Sigmoid colon (tissue), 7 donors: Measurements from ENCODE around the gene IQGAP2. TPM values are rescaled to one million over a fixed set of nuclear protein-coding genes. Genes with fewer than 3 reads are reported as not detected.

Experiments
- DNase-seq: peaks from one replicate; pipeline ENCODE4 v3.0.0-alpha.2; 2019
- H3K27ac ChIP-seq, 4 donors: fragments of 200-600 bp; sonication (generic); one replicate each; pipeline ENCODE4 v1.5.1; 2016 to 2019; ENCODE audit warnings: mild to moderate bottlenecking in 1 of 4
- H3K27me3 ChIP-seq, 3 donors: fragments of 200-600 bp; sonication (generic); one replicate each; pipeline ENCODE4 v1.5.1; 2019; ENCODE audit warnings: mild to moderate bottlenecking in 1 of 3
- H3K36me3 ChIP-seq, 4 donors: fragments of 200-600 bp; sonication (generic); one replicate each; pipeline ENCODE4 v1.5.1; 2016 to 2019
- H3K4me1 ChIP-seq, 4 donors: fragments of 200-600 bp; sonication (generic); one replicate each; pipeline ENCODE4 v1.5.1; 2017 to 2019
- H3K4me3 ChIP-seq, 4 donors: fragments of 200-600 bp; sonication (generic); one replicate each; pipeline ENCODE4 v1.5.1; 2017 to 2019; ENCODE audit warnings: mild to moderate bottlenecking in 2 of 4, moderate library complexity in 1 of 4
- H3K9me3 ChIP-seq, 4 donors: fragments of 200-600 bp in 3 of 4; sonication (generic) in 3 of 4; one replicate each; pipeline versions ENCODE4 v1.5.1 to v1.6.1; 2013 to 2019
- CTCF ChIP-seq, 4 experiments: fragments of 450-650 bp in 3 of 4; fragments of 200-600 bp in 1 of 4; IDR thresholded peaks; one replicate each; pipeline ENCODE4 v1.5.1; 2016 to 2019; ENCODE audit warnings: antibody characterized with exemption in 4 of 4, mild to moderate bottlenecking in 3 of 4, moderate library complexity in 2 of 4
- EP300 ChIP-seq, 4 donors: sonication (generic); formaldehyde crosslinking; IDR thresholded peaks; one replicate each; pipeline ENCODE4 v1.6.1; 2017; ENCODE audit warnings: antibody characterized with exemption in 4 of 4
- POLR2A ChIP-seq, 2 donors: fragments of 450-650 bp; IDR thresholded peaks; one replicate each; pipeline ENCODE4 v1.6.1; 2016; ENCODE audit warnings: antibody characterized with exemption in 2 of 2, mild to moderate bottlenecking in 2 of 2, moderate library complexity in 2 of 2
- POLR2AphosphoS5 ChIP-seq, 4 donors: sonication (generic); formaldehyde crosslinking; IDR thresholded peaks; one replicate each; pipeline ENCODE4 v1.6.1; 2017; ENCODE audit warnings: antibody characterized with exemption in 4 of 4
- WGBS, 2 donors: extraction: QIAGEN DNeasy Blood & Tissue Kit; methylation state at CpG; one replicate each; pipeline ENCODE4 v1.1.7; 2013; 5-methylcytosine and 5-hydroxymethylcytosine counted together
- intact Hi-C: fragments of 100-400 bp; cut with DNase I; formaldehyde crosslinking; loops from one replicate; pipeline ENCODE4 v1.15.1; 2023
- polyA plus RNA-seq, 3 donors: library from polyadenylated mRNA; stranded (reverse); fragments of 200-250 nt; gene quantifications; one replicate each; pipeline ENCODE4 v1.2.3, GENCODE V29; 2013
- total RNA-seq, 4 donors: library from RNA; depleted of rRNA; stranded (reverse); fragments of >200 nt; gene quantifications; one replicate each; pipeline ENCODE4 v1.1.0, GENCODE V29; 2016
- donor health status: healthy with polysubstance abuse.
- donor health status: Bipolar disorder and iron deficiency.
- donor health status: healthy.

The IQGAP2 gene
- total and polyA plus RNA-seq, 7 donors: 15.0 to 85.3 (median 24.6) TPM

GRCh38 chr5:76537073-76537543 lies 134.0 kb downstream of the IQGAP2 start:
- H3K4me1 ChIP-seq: no peaks in the 10 kb centered on the region
- DNase-seq: no peak
- 16 to 71% methylated on average over 3 of the region's 3 CpGs for WGBS, 2 donors
- no peaks in the 10 kb centered on the region for H3K27me3 ChIP-seq
- no peaks in the 10 kb centered on the region for H3K36me3 ChIP-seq
- H3K27ac ChIP-seq: no peak overlapping the region
- H3K9me3 ChIP-seq: no peaks in the 10 kb centered on the region
- no peak for TF ChIP-seq POLR2A (IDR thresholded peaks at IDR 0.05)
- no peak for TF ChIP-seq EP300 (IDR thresholded peaks at IDR 0.05)
- no peak for TF ChIP-seq CTCF (IDR thresholded peaks at IDR 0.05)
- intact Hi-C loops: no loop called here
- no peak overlapping the region for H3K4me3 ChIP-seq

GRCh38 chr5:76542241-76542640 lies 139.2 kb downstream of the IQGAP2 start:
- H3K27ac ChIP-seq: no peak overlapping the region
- no peaks in the 10 kb centered on the region for H3K9me3 ChIP-seq
- TF ChIP-seq EP300 (IDR thresholded peaks at IDR 0.05): no peak
- H3K36me3 ChIP-seq: no peaks in the 10 kb centered on the region
- H3K4me3 ChIP-seq: no peak overlapping the region
- intact Hi-C loops: loop anchor here (5.0 kb wide), 1 partner anchor 140 kb away; the partner anchor contains the start of gene IQGAP2
- DNase-seq: no peak
- peaks cover 0 to 7% (median 0%) of the 10 kb centered on the region in 4 donors for H3K4me1 ChIP-seq
- 84 to 85% methylated on average over 6 of the region's 6 CpGs for WGBS, 2 donors
- no peaks in the 10 kb centered on the region for H3K27me3 ChIP-seq

- H3K9me3 ChIP-seq: no peaks in the 10 kb centered on the region
- WGBS, 2 donors: 56 to 79% methylated on average over 13 of the region's 13 CpGs
- TF ChIP-seq POLR2AphosphoS5 (IDR thresholded peaks at IDR 0.05): no peak
- no peak for TF ChIP-seq POLR2A (IDR thresholded peaks at IDR 0.05)
- no peak for TF ChIP-seq CTCF (IDR thresholded peaks at IDR 0.05)
- no peak for TF ChIP-seq EP300 (IDR thresholded peaks at IDR 0.05)
- no peak overlapping the region for H3K4me3 ChIP-seq
- peak overlapping the region in 2 of 4 donors; percentile 25 to 32 for H3K27ac ChIP-seq
- H3K36me3 ChIP-seq: no peaks in the 10 kb centered on the region
- DNase-seq: no peak
- intact Hi-C loops: loop anchor here (5.0 kb wide), 1 partner anchor 141 kb away; the partner anchor contains the start of gene IQGAP2
- no peaks in the 10 kb centered on the region for H3K27me3 ChIP-seq
- H3K4me1 ChIP-seq: peaks cover 0 to 8% (median 4%) of the 10 kb centered on the region in 4 donors
Measured at GRCh38 chr5:76542887-76543690, 140.0 kb downstream of the IQGAP2 start.

GRCh38 chr5:76544268-76544926 lies 141.3 kb downstream of the IQGAP2 start:
- no peaks in the 10 kb centered on the region for H3K9me3 ChIP-seq
- DNase-seq: no peak
- H3K36me3 ChIP-seq: no peaks in the 10 kb centered on the region
- peak overlapping the region in 1 of 4 donors; percentile 32 for H3K27ac ChIP-seq
- intact Hi-C loops: loop anchor here (5.0 kb wide), 1 partner anchor 142 kb away; the partner anchor contains the start of gene IQGAP2
- WGBS, 2 donors: 31 to 39% methylated on average over 4 of the region's 4 CpGs
- peak in 1 of 4 experiments; percentile 37 for TF ChIP-seq CTCF (IDR thresholded peaks at IDR 0.05)
- no peak for TF ChIP-seq POLR2A (IDR thresholded peaks at IDR 0.05)
- peaks cover 0 to 10% (median 4%) of the 10 kb centered on the region in 4 donors for H3K4me1 ChIP-seq
- H3K4me3 ChIP-seq: no peak overlapping the region
- no peaks in the 10 kb centered on the region for H3K27me3 ChIP-seq

- Histone ChIP-seq H3K4me1 (peaks cover 0 to 10% (median 4%) of the 10 kb centered on the region in 4 donors), H3K9me3 (no peaks in the 10 kb centered on the region), H3K27me3 (no peaks in the 10 kb centered on the region), H3K4me3 (no peak overlapping the region), H3K27ac (no peak overlapping the region), H3K36me3 (no peaks in the 10 kb centered on the region)
- 39 to 70% methylated on average over 4 of the region's 4 CpGs for WGBS, 2 donors
- intact Hi-C loops: no loop called here
- no peak for DNase-seq
- no peak for TF ChIP-seq POLR2AphosphoS5 (IDR thresholded peaks at IDR 0.05)
- no peak for TF ChIP-seq EP300 (IDR thresholded peaks at IDR 0.05)
Measured at GRCh38 chr5:76545184-76545583, 142.1 kb downstream of the IQGAP2 start.
